NCI-H82 (cell line): ENCODE results near the gene CAMK2B.

ENCODE experiments used
- DNase-seq: peaks from one replicate; lab custom pipeline; 2025; lab: John Stamatoyannopoulos, UW

Gene CAMK2B

GRCh38 chr7:44329888-44330287 lies 4.5 kb upstream of the CAMK2B start:
- DNase-seq: no peak

DNA sequence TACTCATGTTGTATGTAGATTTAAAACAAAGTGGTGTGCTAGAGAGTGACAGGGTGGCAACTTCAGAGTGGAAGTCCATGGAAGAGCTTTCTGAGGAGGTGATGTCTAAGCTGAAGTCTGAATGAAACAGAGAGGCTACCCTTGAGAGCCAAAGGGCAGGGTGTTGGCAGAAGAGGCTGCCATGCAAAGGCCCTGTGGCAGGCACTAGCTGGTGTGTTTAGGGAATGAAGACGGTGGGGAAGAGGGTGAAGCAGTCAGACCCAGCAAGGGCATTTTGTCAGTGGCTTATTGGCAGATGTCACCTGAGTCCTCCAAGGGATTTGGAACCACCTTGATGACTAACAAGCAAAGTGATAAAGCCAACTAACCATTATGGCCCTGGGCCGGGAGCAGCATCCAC lies 3.7 kb upstream of the CAMK2B start:
- no peak for DNase-seq

- peak; percentile 17 for DNase-seq
Observed at GRCh38 chr7:44327981-44328380, 2.6 kb upstream of the CAMK2B start.

DNA sequence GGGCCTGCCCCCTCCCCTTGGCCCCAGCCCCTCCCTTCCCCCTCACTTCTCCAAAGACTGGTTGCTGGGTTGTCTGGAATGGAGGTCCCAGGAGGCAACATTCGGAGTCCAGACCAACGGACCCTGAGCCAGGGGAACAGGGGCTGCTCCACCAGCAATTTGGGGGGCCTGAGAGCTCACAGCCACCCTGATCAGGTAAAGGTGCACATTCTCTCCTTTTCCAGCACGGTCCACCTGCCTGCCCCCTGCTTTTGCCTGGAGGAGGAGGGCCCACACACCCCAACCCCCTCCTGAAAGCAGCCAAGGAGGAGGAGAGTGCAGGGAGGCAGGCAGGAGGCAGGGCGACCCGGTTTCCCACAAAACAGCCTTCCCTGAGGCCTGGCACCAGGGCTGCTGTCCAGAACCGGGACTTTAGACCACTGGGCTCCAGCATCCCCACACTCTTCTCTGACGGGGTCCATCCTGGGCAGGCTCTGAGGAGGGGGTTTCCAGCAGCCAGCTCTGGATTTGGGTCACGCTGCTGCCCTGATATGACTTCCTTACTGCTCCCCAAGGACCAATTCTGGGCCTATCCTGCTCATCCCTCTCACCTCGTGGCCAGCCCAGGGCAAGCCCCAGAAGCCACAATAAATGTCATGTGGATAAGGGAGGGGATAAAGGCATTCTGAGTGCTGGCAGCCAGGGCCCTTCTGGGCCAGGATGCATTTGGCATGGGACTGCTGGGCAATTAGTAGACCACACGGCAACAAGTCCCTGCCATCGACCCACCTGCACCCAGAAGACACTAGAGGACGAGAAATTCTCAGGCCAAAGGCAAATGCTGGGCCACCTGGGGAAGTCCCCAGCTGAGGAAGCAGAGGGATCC lies 1.1 kb upstream of the CAMK2B start:
- no peak for DNase-seq

GRCh38 chr7:44325811-44326241 lies 432 bp upstream of the CAMK2B start:
- peak; percentile 78 for DNase-seq

GRCh38 chr7:44324481-44325200 lies 753 bp downstream of the CAMK2B start:
- no peak for DNase-seq

- DNase-seq: no peak
Observed at GRCh38 chr7:44324204-44324480, 1.3 kb downstream of the CAMK2B start.

- no peak for DNase-seq
Observed at GRCh38 chr7:44323381-44324203, 1.8 kb downstream of the CAMK2B start.

DNA sequence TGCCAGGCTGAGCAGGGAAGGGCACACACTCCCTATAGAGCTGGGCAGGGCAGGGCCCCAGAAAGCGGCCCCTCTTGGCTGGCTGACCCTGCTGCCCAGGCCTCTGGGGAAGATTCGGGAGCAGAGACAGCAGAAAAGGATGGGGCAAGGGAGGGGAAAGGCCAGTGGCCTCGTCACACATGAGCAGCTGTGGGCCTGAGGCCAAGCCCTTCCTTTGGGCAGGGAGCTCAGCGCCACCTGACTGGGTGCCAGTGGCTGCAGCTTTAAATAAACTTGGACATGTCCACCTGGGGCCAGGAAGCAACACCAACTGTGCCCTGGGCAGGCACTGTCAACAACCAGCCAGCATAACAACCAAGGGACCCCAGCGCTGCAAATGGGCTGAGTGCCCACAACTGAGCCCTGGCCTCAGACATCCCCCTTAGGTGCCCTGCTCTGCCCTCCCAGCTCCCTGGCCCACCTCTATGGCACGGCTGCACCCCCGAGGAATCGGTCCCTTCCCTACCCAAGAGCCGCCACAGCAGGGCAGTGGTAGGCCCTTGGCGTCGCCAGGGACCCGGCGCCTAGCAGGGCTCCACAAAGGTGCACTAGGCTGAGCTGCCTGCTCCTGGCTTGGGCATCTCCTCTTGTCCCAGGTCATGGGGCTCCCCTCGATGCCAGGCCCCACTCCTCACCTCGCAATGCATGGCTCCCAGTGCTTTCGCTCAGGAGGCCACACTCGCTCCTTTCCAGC lies 2.6 kb downstream of the CAMK2B start:
- DNase-seq: no peak

GRCh38 chr7:44321796-44322195 lies 3.6 kb downstream of the CAMK2B start:
- DNase-seq: no peak

DNA sequence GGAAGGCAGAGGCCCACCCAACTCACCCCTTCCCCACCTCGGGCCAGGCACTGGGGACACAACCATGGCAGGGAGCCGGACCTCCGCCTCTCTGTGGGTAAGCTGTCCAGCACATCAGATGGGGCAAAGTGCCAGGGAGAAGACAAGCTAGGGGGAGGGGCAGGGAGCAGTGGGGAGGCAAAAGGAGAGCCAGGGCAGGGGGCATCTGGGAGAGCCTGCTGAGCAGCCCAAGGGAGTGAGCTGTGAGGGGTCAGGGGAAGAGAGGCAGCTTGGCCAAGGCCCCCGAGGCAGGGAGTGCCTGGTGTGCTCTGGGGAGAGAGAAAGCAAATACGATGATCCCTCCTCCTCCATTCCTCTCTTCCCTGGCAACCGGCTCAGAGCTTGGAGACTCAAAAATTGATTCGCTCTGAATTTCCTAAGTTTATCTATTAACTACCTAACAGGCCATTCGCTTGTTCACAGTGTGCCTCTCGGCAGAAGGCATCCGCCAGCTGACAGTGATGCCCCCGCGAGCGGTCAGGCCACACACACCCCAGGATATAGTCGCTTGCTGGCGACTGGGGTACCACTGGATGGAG lies 4.5 kb downstream of the CAMK2B start:
- DNase-seq: no peak

DNA sequence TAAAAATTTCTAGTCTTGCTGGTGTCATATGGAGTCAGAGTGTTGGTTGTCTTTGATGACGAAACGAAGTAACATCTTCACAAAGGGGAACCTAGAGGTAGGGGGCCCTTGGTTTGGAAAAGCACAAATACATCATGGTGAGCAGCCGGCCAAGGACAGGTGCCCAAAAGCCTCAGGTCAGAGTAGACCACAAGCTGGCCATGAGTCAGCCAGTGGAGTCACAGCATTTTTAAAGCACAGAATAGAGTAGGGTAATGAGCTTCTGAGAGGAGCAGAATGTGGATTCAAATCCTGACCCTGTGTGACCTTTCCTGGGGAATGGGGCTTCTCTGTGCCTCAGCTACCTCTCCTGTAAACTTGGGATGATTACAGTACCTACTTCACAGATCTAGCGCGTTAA lies 5.3 kb downstream of the CAMK2B start:
- DNase-seq: no peak

- DNase-seq: no peak
Observed at GRCh38 chr7:44318332-44318731, 7.1 kb downstream of the CAMK2B start.

- DNase-seq: no peak
Observed at GRCh38 chr7:44315301-44315903, 10.0 kb downstream of the CAMK2B start.

GRCh38 chr7:44313621-44314031 lies 11.8 kb downstream of the CAMK2B start:
- no peak for DNase-seq

DNA sequence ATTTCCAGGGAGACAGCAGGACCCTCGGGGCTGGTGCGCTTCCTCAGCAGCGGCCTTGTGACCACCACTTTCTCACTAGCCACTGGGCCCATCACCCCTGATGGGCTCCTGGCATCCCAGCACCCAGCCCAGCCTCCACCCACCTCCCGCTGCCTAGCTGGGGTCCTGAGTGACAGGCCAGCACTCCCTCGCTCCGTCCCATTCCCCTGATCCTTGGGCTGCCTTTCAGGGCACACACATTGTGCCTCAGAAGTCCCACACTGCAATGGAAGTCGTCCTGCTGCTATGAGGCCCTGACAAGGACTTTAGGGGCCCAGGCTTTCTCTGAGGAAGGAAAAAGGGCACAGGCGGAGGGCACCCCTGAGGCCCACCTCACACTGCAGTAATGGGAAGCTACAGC lies 12.4 kb downstream of the CAMK2B start:
- no peak for DNase-seq

DNA sequence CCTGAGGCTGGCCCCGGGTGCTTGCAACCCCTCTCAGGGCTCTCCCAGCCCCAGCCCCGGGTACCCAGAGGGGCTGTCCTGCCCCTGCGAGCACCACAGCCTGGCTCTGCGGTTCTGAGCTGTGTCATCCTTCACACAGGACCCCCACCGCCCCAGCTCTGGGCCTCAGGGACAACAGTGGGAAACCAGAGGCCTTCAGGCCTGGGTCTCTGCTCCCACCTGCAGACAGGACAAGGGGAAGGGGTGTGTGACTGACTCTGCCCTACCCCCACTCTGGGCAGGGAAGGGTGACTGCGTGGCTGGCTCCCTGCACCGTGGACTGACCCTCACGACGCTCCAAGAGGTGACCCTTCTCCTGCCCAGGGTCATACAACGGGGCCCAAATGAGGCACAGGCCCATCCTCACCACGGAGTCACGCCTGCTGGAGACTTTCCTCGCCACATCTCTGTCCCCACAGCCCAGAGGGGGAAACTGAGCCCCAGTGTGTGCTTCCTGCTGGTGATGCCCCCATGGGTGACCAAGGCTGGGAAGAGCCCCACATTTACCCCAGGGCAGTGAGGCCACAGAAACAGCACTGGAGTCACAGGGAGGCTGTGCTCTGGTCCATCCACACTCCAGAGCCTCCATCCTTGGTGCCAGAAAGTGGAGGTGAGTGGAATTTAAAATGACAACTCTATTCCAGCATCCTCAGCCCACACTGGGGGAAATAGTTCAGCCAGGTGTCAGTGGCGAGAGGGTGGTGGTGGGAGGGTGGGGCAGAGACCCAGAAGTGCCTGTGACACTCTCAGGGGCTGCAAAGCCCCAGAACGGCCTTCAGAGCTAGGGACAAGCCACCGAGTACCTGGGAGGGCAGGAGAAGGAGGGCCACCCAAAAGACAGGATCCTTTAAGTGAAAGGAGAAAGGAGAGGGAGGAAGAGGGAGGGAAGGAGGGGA lies 13.6 kb downstream of the CAMK2B start:
- DNase-seq: no peak

DNA sequence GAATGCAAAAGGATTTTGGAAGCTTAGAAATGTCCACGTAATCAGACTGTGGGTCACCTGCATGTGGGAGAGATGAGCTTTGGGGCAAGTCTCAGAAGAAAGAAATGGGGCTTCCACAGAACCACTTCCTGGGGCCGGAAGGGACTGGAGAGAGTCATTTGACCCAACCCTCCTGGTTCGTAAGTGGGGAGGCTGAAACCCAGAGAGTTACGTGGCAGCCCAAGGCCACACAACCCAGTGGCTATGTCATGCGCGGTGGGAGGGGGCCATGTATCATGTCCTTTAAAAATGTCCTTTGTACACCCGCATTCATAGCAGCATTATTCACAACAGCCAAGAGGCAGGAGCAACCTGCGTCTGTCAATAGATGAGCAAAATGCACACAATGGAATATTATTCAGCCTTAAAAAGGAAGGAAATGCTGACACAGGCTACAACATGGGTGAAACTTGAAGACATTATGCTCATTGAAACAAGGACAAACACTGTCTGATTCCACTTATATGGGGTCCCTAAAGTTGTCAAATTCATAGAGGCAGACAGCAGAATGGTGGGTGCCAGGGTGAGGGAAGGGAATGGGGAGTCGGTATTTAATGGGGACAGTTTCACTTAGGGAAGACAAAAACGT lies 15.1 kb downstream of the CAMK2B start:
- no peak for DNase-seq

DNA sequence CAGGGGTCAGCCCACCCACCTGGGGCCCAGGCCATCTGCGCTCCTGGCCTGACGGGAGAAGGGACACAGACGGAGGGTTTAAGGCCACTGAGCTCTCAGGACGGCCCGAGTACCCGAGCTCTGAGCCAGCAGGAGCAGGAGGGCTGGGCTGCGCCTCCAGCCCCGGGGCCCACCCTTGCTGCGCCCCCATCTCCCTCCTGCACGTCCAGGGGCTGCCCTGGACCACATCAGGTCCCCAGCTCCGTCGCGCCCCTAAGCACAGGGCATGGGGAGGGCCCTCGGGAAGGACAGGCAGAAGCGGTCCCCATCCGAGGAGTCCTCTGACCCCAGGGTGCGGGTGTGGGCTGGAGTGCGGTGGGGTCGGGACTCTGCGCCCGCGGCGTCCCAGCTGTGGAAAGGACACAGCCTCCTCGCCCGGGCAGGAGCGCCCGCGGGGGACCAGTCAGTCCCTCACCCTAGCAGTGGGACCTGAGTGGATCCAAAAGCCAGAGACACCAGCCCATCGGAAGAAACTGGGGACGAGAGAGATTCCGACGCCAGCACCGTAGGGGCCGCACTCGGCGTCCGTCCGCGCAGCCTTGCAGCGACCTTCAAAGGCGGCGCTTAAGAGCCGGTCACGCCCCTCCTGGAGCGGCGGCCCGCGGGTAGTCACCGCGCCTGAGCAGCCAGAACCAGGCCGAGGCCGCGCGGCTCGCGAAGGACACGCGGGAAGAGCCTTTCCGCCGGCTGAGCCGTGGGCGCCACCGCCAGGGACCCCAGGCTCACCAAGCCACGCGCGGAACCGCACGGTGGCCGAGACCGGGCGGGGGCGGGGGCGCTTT lies 15.9 kb downstream of the CAMK2B start:
- no peak for DNase-seq
